CD4-positive, alpha-beta T cell (primary cell): ENCODE measurements around the gene RGS18. TPM values are rescaled to one million over a fixed set of nuclear protein-coding genes. Genes with fewer than 3 reads are reported as not detected.

Experiments used
- ATAC-seq: fragments of 200-7000 bp; cut with Tn5 transposase; one replicate; pipeline ENCODE4 v1.10.0; 2022; ENCODE audit warnings: mild to moderate bottlenecking; ENCODE audit not compliant: poor library complexity
- CTCF ChIA-PET: fragments of 350-600 bp; sonication (Branson Sonifier 250); formaldehyde crosslinking; loops from one replicate; lab custom pipeline; 2021; ENCODE audit warnings: antibody characterized with exemption, inconsistent platforms; lab: Charles Lee
- POLR2A ChIA-PET: fragments of 350-600 bp; sonication (Branson Sonifier 250); formaldehyde crosslinking; loops from one replicate; lab custom pipeline; 2021; ENCODE audit warnings: antibody characterized with exemption, inconsistent platforms; lab: Charles Lee
- DNase-seq, 14 experiments: peaks; one replicate each; pipeline ENCODE4 v3.0.0-alpha.2; 2013 to 2020; ENCODE audit warnings: mixed read lengths in 2 of 14
- H3K27ac ChIP-seq, 2 donors: one replicate each; pipeline versions ENCODE4 v1.5.1 to v1.7.0; 2013; ENCODE audit warnings: low read length in 2 of 2, low read depth in 1 of 2, mild to moderate bottlenecking in 1 of 2
- H3K27me3 ChIP-seq, 2 experiments: 1 replicate in 1 of 2; 2 replicates in 1 of 2; pipeline versions ENCODE4 v1.6.1 to v1.7.0; 2013; ENCODE audit warnings: low read length in 2 of 2, control low read depth in 1 of 2, mild to moderate bottlenecking in 1 of 2, moderate library complexity in 1 of 2; ENCODE audit not compliant: insufficient read depth in 2 of 2, control insufficient read depth in 1 of 2
- H3K36me3 ChIP-seq: one replicate; pipeline ENCODE4 v1.6.1; 2013; ENCODE audit warnings: low read length, control low read depth; ENCODE audit not compliant: insufficient read depth
- H3K4me1 ChIP-seq: one replicate; pipeline ENCODE4 v1.6.1; 2013; ENCODE audit warnings: low read length, control low read depth; ENCODE audit not compliant: insufficient read depth
- H3K4me3 ChIP-seq: one replicate; pipeline ENCODE4 v1.5.1; 2013; ENCODE audit warnings: mild to moderate bottlenecking, low read length, moderate library complexity
- H3K9me3 ChIP-seq, 2 experiments: 1 replicate in 1 of 2; 2 replicates in 1 of 2; pipeline versions ENCODE4 v1.6.1 to v1.7.0; 2013; ENCODE audit warnings: low read length in 2 of 2, mild to moderate bottlenecking in 2 of 2, control low read depth in 1 of 2, moderate library complexity in 1 of 2; ENCODE audit not compliant: control insufficient read depth in 1 of 2, insufficient read depth in 1 of 2
- H3K27ac Mint-ChIP-seq: one replicate; pipeline ENCODE4 v1.8.0; 2020; ENCODE audit warnings: mixed read lengths
- H3K27me3 Mint-ChIP-seq: one replicate; pipeline ENCODE4 v1.8.0; 2021; ENCODE audit warnings: mixed read lengths
- H3K36me3 Mint-ChIP-seq: one replicate; pipeline ENCODE4 v1.8.0; 2021; ENCODE audit warnings: low read depth, mixed read lengths
- H3K4me1 Mint-ChIP-seq: one replicate; pipeline ENCODE4 v1.8.0; 2021; ENCODE audit warnings: low read depth, mixed read lengths
- H3K4me3 Mint-ChIP-seq: one replicate; pipeline ENCODE4 v1.8.0; 2020; ENCODE audit warnings: mild to moderate bottlenecking, mixed read lengths
- H3K9me3 Mint-ChIP-seq: one replicate; pipeline ENCODE4 v1.8.0; 2020; ENCODE audit warnings: mixed read lengths
- CTCF ChIP-seq: fragments of 200-600 bp; IDR thresholded peaks from one replicate; pipeline ENCODE4 v1.8.0; 2022; ENCODE audit warnings: antibody characterized with exemption, mild to moderate bottlenecking
- intact Hi-C, 2 experiments: fragments of 100-400 bp; cut with DNase I in 1 of 2; cut with micrococcal nuclease in 1 of 2; formaldehyde crosslinking; loops; one replicate each; pipeline versions ENCODE4 v1.15.1 to v1.9.0; 2023 to 2025; cut with DNase I, micrococcal nuclease
- total RNA-seq, 174 experiments: library from RNA in 2 of 174; stranded (reverse) in 2 of 174; gene quantifications; one replicate each; pipeline ENCODE4 v1.2.3 and lab custom pipeline; 2021 to 2026

The RGS18 gene
- total RNA-seq, 2 experiments from 2014 or later, result 0.22 to 0.95 TPM

- no peak for TF ChIP-seq CTCF
- Histone ChIP-seq H3K4me3 (peak overlapping the region; percentile 24), H3K9me3 (peaks cover 0 to 3% of the 10 kb centered on the region in 2 experiments), H3K4me1 (no peaks in the 10 kb centered on the region), H3K27me3 (no peaks in the 10 kb centered on the region), H3K36me3 (no peaks in the 10 kb centered on the region), H3K27ac (no peak overlapping the region)
- Mint-ChIP-seq H3K4me1 (no peaks in the 10 kb centered on the region), H3K4me3 (no peak overlapping the region), H3K9me3 (no peaks in the 10 kb centered on the region), H3K27ac (no peak overlapping the region), H3K27me3 (no peaks in the 10 kb centered on the region), H3K36me3 (no peaks in the 10 kb centered on the region)
- CTCF ChIA-PET, result no interaction called here
- POLR2A ChIA-PET, result no interaction called here
- intact Hi-C loops, result no loop called here
- DNase-seq, result peak in 1 of 14 experiments; percentile 18
- ATAC-seq, result no peak
Measured at GRCh38 chr1:192159781-192160180, 1.5 kb downstream of the RGS18 start.

- intact Hi-C loops, result no loop called here
- peaks cover 0 to 6% of the 10 kb centered on the region in 2 experiments for H3K9me3 ChIP-seq
Measured at GRCh38 chr1:192160196-192160595, 1.9 kb downstream of the RGS18 start.

DNA sequence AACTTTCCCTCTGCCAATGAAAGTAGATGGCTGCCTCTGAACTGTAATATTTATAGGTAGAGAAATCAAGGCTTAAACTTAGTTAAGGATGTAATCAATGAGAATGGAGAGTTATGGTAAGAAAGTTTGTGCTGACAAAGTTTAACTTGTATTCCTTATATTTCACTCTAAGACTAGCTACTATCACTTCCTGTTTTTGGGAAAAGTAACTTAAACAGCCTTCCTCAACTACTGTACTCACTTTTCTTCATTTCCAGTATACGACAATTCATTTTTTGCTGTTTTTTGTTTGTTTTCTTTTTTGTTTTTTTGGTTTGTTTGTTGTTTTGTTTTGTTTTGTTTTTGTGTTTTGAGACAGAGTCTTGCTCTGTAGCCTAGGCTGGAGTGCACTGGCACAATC is 3.7 kb downstream of the RGS18 start:
- no peak for TF ChIP-seq CTCF
- H3K4me1 Mint-ChIP-seq, result no peaks in the 10 kb centered on the region
- no peak overlapping the region for H3K27ac Mint-ChIP-seq
- Histone ChIP-seq H3K36me3 (no peaks in the 10 kb centered on the region), H3K4me1 (no peaks in the 10 kb centered on the region), H3K27ac (no peak overlapping the region), H3K9me3 (peaks cover 0 to 6% of the 10 kb centered on the region in 2 experiments), H3K4me3 (no peak overlapping the region), H3K27me3 (no peaks in the 10 kb centered on the region)
- H3K27me3 Mint-ChIP-seq, result no peaks in the 10 kb centered on the region
- intact Hi-C loops, result no loop called here
- no peaks in the 10 kb centered on the region for H3K36me3 Mint-ChIP-seq
- ATAC-seq, result no peak
- no peak overlapping the region for H3K4me3 Mint-ChIP-seq
- ChIA-PET POLR2A (no interaction called here), CTCF (no interaction called here)
- no peaks in the 10 kb centered on the region for H3K9me3 Mint-ChIP-seq
- no peak for DNase-seq

More at GRCh38 chr1:192160196-192160595, 1.9 kb downstream of the RGS18 start:
- H3K4me1 Mint-ChIP-seq, result no peaks in the 10 kb centered on the region
- DNase-seq, result no peak
- no peaks in the 10 kb centered on the region for H3K27me3 Mint-ChIP-seq
- ChIA-PET CTCF (no interaction called here), POLR2A (no interaction called here)
- no peak for TF ChIP-seq CTCF
- no peak for ATAC-seq
- H3K36me3 ChIP-seq, result no peaks in the 10 kb centered on the region
- no peaks in the 10 kb centered on the region for H3K27me3 ChIP-seq
- no peak overlapping the region for H3K27ac ChIP-seq
- H3K9me3 Mint-ChIP-seq, result no peaks in the 10 kb centered on the region
- no peak overlapping the region for H3K4me3 Mint-ChIP-seq
- H3K4me3 ChIP-seq, result no peak overlapping the region
- no peak overlapping the region for H3K27ac Mint-ChIP-seq
- H3K36me3 Mint-ChIP-seq, result no peaks in the 10 kb centered on the region
- no peaks in the 10 kb centered on the region for H3K4me1 ChIP-seq
